Dendritic cell treated with granulocyte-macrophage colony-stimulating factor and Interleukin-4, amounts not matched to agents 40 ng/mL and 50 ng/mL, for 4 days (primary cell): ENCODE results near the gene IL6.
A peak's percentile ranks its signal among the peaks of the same experiment; 100 is the strongest.

Experiments
- H3K27ac Mint-ChIP-seq: one replicate; pipeline ENCODE4 v1.8.0; 2022; ENCODE audit warnings: mild to moderate bottlenecking, mixed read lengths
- H3K27me3 Mint-ChIP-seq: one replicate; pipeline ENCODE4 v1.8.0; 2022; ENCODE audit warnings: mild to moderate bottlenecking, mixed read lengths
- H3K36me3 Mint-ChIP-seq: one replicate; pipeline ENCODE4 v1.8.0; 2022; ENCODE audit warnings: low read depth, mixed read lengths
- H3K4me1 Mint-ChIP-seq: one replicate; pipeline ENCODE4 v1.8.0; 2022; ENCODE audit warnings: low read depth, mixed read lengths
- H3K4me3 Mint-ChIP-seq: one replicate; pipeline ENCODE4 v1.8.0; 2022; ENCODE audit warnings: mild to moderate bottlenecking, moderate library complexity, mixed read lengths
- H3K9me3 Mint-ChIP-seq: one replicate; pipeline ENCODE4 v1.8.0; 2022; ENCODE audit warnings: mixed read lengths
- intact Hi-C: fragments of 100-400 bp; cut with micrococcal nuclease; formaldehyde crosslinking; loops from one replicate; pipeline ENCODE4 v1.15.0; 2022

Gene IL6

GRCh38 chr7:22726345-22726906 lies 574 bp upstream of the IL6 start:
- Mint-ChIP-seq H3K4me1 (peaks cover 67% of the 10 kb centered on the region), H3K27me3 (peaks cover 13% of the 10 kb centered on the region), H3K4me3 (peak overlapping the region; percentile 79), H3K9me3 (no peaks in the 10 kb centered on the region), H3K36me3 (peaks cover 21% of the 10 kb centered on the region), H3K27ac (peak overlapping the region; percentile 99)
- intact Hi-C loops = loop anchor here (5.0 kb wide), 1 partner anchor 56 kb away; no protein-coding TSS in a partner anchor

- Mint-ChIP-seq H3K4me3 (peak overlapping the region; percentile 79), H3K27ac (peak overlapping the region; percentile 99), H3K36me3 (peaks cover 22% of the 10 kb centered on the region), H3K4me1 (peaks cover 55% of the 10 kb centered on the region), H3K9me3 (no peaks in the 10 kb centered on the region), H3K27me3 (peaks cover 13% of the 10 kb centered on the region)
- intact Hi-C loops = loop anchor here (1.0 to 5.0 kb wide), 2 partner anchors 55 to 167 kb away; no protein-coding TSS in a partner anchor
These were observed 675 bp downstream of the IL6 start for GRCh38 chr7:22727714-22728035.

GRCh38 chr7:22728401-22729029 lies 1.5 kb downstream of the IL6 start:
- Mint-ChIP-seq H3K36me3 (peaks cover 22% of the 10 kb centered on the region), H3K4me3 (peak overlapping the region; percentile 79), H3K9me3 (no peaks in the 10 kb centered on the region), H3K4me1 (peaks cover 47% of the 10 kb centered on the region), H3K27ac (no peak overlapping the region), H3K27me3 (peaks cover 13% of the 10 kb centered on the region)
- intact Hi-C loops = loop anchor here (1.0 to 5.0 kb wide), 2 partner anchors 54 to 168 kb away; no protein-coding TSS in a partner anchor

GRCh38 chr7:22729180-22729825 lies 2.3 kb downstream of the IL6 start:
- Mint-ChIP-seq H3K4me1 (peaks cover 40% of the 10 kb centered on the region), H3K9me3 (no peaks in the 10 kb centered on the region), H3K27me3 (peaks cover 16% of the 10 kb centered on the region), H3K36me3 (peaks cover 22% of the 10 kb centered on the region), H3K27ac (no peak overlapping the region), H3K4me3 (no peak overlapping the region)
- intact Hi-C loops = loop anchor here (5.0 kb wide), 1 partner anchor 53 kb away; no protein-coding TSS in a partner anchor

- H3K27me3 Mint-ChIP-seq = peaks cover 19% of the 10 kb centered on the region
- peaks cover 22% of the 10 kb centered on the region for H3K36me3 Mint-ChIP-seq
- intact Hi-C loops = no loop called here
- no peaks in the 10 kb centered on the region for H3K9me3 Mint-ChIP-seq
- H3K4me3 Mint-ChIP-seq = no peak overlapping the region
- no peak overlapping the region for H3K27ac Mint-ChIP-seq
- peaks cover 31% of the 10 kb centered on the region for H3K4me1 Mint-ChIP-seq
These were observed 3.2 kb downstream of the IL6 start for GRCh38 chr7:22730066-22730710.

- Mint-ChIP-seq H3K9me3 (no peaks in the 10 kb centered on the region), H3K36me3 (peaks cover 22% of the 10 kb centered on the region), H3K4me3 (no peak overlapping the region), H3K27me3 (peaks cover 14% of the 10 kb centered on the region), H3K27ac (no peak overlapping the region), H3K4me1 (peaks cover 23% of the 10 kb centered on the region)
- intact Hi-C loops = no loop called here
These were observed 4.1 kb downstream of the IL6 start for GRCh38 chr7:22730921-22731654.

- Mint-ChIP-seq H3K36me3 (peaks cover 22% of the 10 kb centered on the region), H3K4me1 (peaks cover 17% of the 10 kb centered on the region), H3K9me3 (peaks cover 3% of the 10 kb centered on the region), H3K27ac (no peak overlapping the region), H3K27me3 (peaks cover 16% of the 10 kb centered on the region), H3K4me3 (no peak overlapping the region)
- intact Hi-C loops = no loop called here
These were observed 4.8 kb downstream of the IL6 start for GRCh38 chr7:22731766-22732165.

- Mint-ChIP-seq H3K27ac (no peak overlapping the region), H3K36me3 (peaks cover 22% of the 10 kb centered on the region), H3K4me1 (peaks cover 9% of the 10 kb centered on the region), H3K27me3 (peaks cover 17% of the 10 kb centered on the region), H3K4me3 (no peak overlapping the region), H3K9me3 (peaks cover 9% of the 10 kb centered on the region)
- intact Hi-C loops = no loop called here
These were observed 5.6 kb downstream of the IL6 start for GRCh38 chr7:22732556-22733126.

GRCh38 chr7:22733761-22734160 lies 6.8 kb downstream of the IL6 start:
- peaks cover 18% of the 10 kb centered on the region for H3K36me3 Mint-ChIP-seq
- peaks cover 6% of the 10 kb centered on the region for H3K4me1 Mint-ChIP-seq
- peaks cover 23% of the 10 kb centered on the region for H3K27me3 Mint-ChIP-seq
- intact Hi-C loops = no loop called here
- peaks cover 9% of the 10 kb centered on the region for H3K9me3 Mint-ChIP-seq
- H3K4me3 Mint-ChIP-seq = no peak overlapping the region
- H3K27ac Mint-ChIP-seq = no peak overlapping the region

GRCh38 chr7:22743014-22743413 lies 16.0 kb downstream of the IL6 start:
- Mint-ChIP-seq H3K27me3 (peaks cover 18% of the 10 kb centered on the region), H3K4me3 (no peak overlapping the region)

GRCh38 chr7:22751341-22751740 lies 24.3 kb downstream of the IL6 start:
- H3K4me1 Mint-ChIP-seq = no peaks in the 10 kb centered on the region
- no peak overlapping the region for H3K4me3 Mint-ChIP-seq
- no peak overlapping the region for H3K27ac Mint-ChIP-seq
- peaks cover 7% of the 10 kb centered on the region for H3K27me3 Mint-ChIP-seq
- H3K9me3 Mint-ChIP-seq = peaks cover 11% of the 10 kb centered on the region
- intact Hi-C loops = no loop called here
- H3K36me3 Mint-ChIP-seq = no peaks in the 10 kb centered on the region

More at GRCh38 chr7:22743014-22743413, 16.0 kb downstream of the IL6 start:
- Mint-ChIP-seq H3K27ac (no peak overlapping the region), H3K9me3 (peaks cover 6% of the 10 kb centered on the region), H3K36me3 (no peaks in the 10 kb centered on the region), H3K4me1 (peaks cover 5% of the 10 kb centered on the region)
- intact Hi-C loops = no loop called here

- no peaks in the 10 kb centered on the region for H3K4me1 Mint-ChIP-seq
- no peaks in the 10 kb centered on the region for H3K36me3 Mint-ChIP-seq
- H3K27me3 Mint-ChIP-seq = peaks cover 13% of the 10 kb centered on the region
- H3K4me3 Mint-ChIP-seq = no peak overlapping the region
- peaks cover 22% of the 10 kb centered on the region for H3K9me3 Mint-ChIP-seq
- H3K27ac Mint-ChIP-seq = no peak overlapping the region
- intact Hi-C loops = no loop called here
These were observed 30.5 kb downstream of the IL6 start for GRCh38 chr7:22757338-22757994.

GRCh38 chr7:22758576-22758975 lies 31.6 kb downstream of the IL6 start:
- intact Hi-C loops = no loop called here
- no peak overlapping the region for H3K4me3 Mint-ChIP-seq
- no peak overlapping the region for H3K27ac Mint-ChIP-seq
- no peaks in the 10 kb centered on the region for H3K4me1 Mint-ChIP-seq
- no peaks in the 10 kb centered on the region for H3K36me3 Mint-ChIP-seq
- H3K27me3 Mint-ChIP-seq = peaks cover 13% of the 10 kb centered on the region
- peaks cover 22% of the 10 kb centered on the region for H3K9me3 Mint-ChIP-seq
